Measurements from ENCODE around the gene THRB. TPM values are rescaled to one million over a fixed set of nuclear protein-coding genes. Genes with fewer than 3 reads are reported as not detected.
A peak's percentile ranks its signal among the peaks of the same experiment; 100 is the strongest.

THRB gene
- total and polyA plus RNA-seq, 8 donors: 3.6 to 47.3 (median 14.5) TPM

DNA sequence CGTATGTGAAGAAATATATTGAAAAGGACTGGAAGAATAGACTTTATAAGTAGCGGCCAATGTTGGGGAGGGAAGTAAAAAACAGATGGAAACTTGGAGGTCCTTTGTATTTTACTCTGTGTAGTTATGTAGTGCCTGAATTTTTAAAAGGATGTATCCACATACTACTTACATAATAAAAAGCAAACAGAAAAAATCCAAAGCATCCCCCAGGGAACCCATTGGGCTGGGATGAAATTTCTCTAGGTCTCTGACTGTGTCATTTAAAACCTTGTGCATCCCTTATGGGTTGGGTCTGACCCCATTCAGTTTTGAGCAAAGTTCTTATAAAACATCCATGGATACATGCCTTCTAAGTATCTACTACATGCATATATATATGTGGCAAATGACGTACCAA, 408.4 kb downstream of the THRB start:
- 65 to 80% (median 67%) methylated on average over 3 of the region's 3 CpGs for WGBS, 5 donors
- intact Hi-C loops (cut with DNase I; ENCODE audit: low total_unique reads): no loop called here
- TF ChIP-seq CTCF (IDR thresholded peaks at IDR 0.05) (no peak), POLR2AphosphoS5 (IDR thresholded peaks at IDR 0.05) (no peak), POLR2A (IDR thresholded peaks at IDR 0.05) (no peak), EP300 (IDR thresholded peaks at IDR 0.05) (no peak)

DNA sequence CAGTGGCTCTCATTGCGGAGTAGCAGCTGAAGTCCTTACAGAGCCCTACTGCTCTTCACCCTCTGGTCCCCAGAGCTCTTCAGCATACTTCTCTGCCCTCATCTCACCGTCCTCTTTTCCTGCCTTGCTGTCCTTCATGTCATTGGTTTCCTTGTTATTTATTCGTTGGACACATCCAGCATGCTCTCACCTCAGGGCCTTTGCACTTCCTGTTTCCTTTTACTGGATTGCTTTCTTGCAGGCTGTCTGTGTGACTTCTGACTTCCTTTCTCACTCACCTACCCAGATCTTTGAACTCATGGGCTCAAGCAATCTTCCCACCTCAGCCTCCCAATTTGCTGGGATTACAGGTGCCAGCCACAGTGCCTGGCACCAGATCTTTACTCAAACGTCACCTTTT, 422.5 kb downstream of the THRB start:
- Histone ChIP-seq H3K9me3 (no peaks in the 10 kb centered on the region), H3K4me3 (no peak overlapping the region), H3K4me1 (peaks cover 0 to 6% (median 0%) of the 10 kb centered on the region in 4 donors), H3K27me3 (no peaks in the 10 kb centered on the region), H3K36me3 (no peaks in the 10 kb centered on the region), H3K27ac (no peak overlapping the region)
- intact Hi-C loops (cut with DNase I; ENCODE audit: low total_unique reads): no loop called here
- 78 to 85% (median 81%) methylated on average over 4 of the region's 4 CpGs for WGBS, 5 donors
- DNase-seq: no peak
- no peak for TF ChIP-seq CTCF (IDR thresholded peaks at IDR 0.05)
- TF ChIP-seq POLR2A (IDR thresholded peaks at IDR 0.05): no peak
- no peak for TF ChIP-seq EP300 (IDR thresholded peaks at IDR 0.05)
- TF ChIP-seq POLR2AphosphoS5 (IDR thresholded peaks at IDR 0.05): no peak

More for the DNA sequence above, 408.4 kb downstream of the THRB start:
- Histone ChIP-seq H3K4me3 (no peak overlapping the region), H3K36me3 (no peaks in the 10 kb centered on the region), H3K9me3 (no peaks in the 10 kb centered on the region), H3K27ac (no peak overlapping the region), H3K27me3 (no peaks in the 10 kb centered on the region), H3K4me1 (peaks cover 0 to 15% (median 7%) of the 10 kb centered on the region in 4 donors)
- DNase-seq: peak in 1 of 2 donors; percentile 4

DNA sequence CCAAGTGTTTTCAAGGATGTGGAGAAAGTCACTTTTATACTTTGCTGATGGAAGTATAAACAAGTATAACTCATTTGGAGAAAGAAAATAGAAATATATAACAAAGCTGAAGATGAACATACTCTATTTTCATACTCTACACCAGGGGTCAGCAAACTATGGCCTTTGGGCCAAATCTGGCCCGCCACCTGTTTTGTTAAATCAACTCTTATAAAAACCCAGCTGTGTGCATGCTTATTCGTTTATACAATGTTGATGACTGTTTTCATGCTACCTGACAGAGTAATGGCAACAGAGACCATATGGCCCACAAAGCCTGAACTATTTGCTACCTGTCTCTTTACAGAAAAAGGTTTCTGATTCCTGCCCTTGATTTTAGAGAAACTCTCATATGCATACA, 425.6 kb downstream of the THRB start:
- Histone ChIP-seq H3K4me3 (no peak overlapping the region), H3K4me1 (peaks cover 0 to 6% (median 0%) of the 10 kb centered on the region in 4 donors), H3K36me3 (no peaks in the 10 kb centered on the region), H3K9me3 (no peaks in the 10 kb centered on the region), H3K27ac (no peak overlapping the region), H3K27me3 (no peaks in the 10 kb centered on the region)
- WGBS, 5 donors: 42 to 58% (median 51%) methylated on average over 2 of the region's 2 CpGs
- peak in 1 of 2 donors; percentile 26 for DNase-seq
- intact Hi-C loops (cut with DNase I; ENCODE audit: low total_unique reads): no loop called here
- no peak for TF ChIP-seq EP300 (IDR thresholded peaks at IDR 0.05)
- no peak for TF ChIP-seq POLR2AphosphoS5 (IDR thresholded peaks at IDR 0.05)
- peak in 1 of 7 experiments; percentile 19 for TF ChIP-seq CTCF (IDR thresholded peaks at IDR 0.05)
- TF ChIP-seq POLR2A (IDR thresholded peaks at IDR 0.05): no peak

DNA sequence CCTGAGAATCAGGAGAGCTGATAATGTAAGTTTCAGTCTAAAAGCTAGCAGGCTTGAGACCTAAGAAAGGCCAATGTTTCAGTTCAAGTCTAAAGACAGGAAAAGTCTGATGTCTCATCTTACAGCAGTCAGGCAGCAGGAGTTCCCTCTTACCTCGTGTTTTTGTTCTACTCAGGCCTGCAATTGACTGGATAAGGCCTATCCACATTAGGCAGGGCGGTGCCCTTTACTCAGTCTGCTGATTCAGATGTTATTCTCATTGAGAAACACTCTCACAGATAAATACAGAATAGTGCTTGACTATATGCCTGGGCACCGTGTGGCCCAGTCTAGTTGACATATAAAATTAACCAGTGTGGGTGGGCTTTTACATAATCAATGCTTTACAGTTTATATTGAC, 427.2 kb downstream of the THRB start:
- TF ChIP-seq POLR2A (IDR thresholded peaks at IDR 0.05): no peak
- no peak for TF ChIP-seq CTCF (IDR thresholded peaks at IDR 0.05)
- TF ChIP-seq EP300 (IDR thresholded peaks at IDR 0.05): no peak
- no peak for TF ChIP-seq POLR2AphosphoS5 (IDR thresholded peaks at IDR 0.05)
- intact Hi-C loops (cut with DNase I; ENCODE audit: low total_unique reads): no loop called here
- H3K9me3 ChIP-seq: no peaks in the 10 kb centered on the region
- 66 to 76% (median 72%) methylated on average over 3 of the region's 3 CpGs for WGBS, 5 donors
- no peak overlapping the region for H3K4me3 ChIP-seq
- H3K27me3 ChIP-seq: no peaks in the 10 kb centered on the region
- H3K27ac ChIP-seq: no peak overlapping the region
- H3K36me3 ChIP-seq: no peaks in the 10 kb centered on the region
- DNase-seq: no peak
- peaks cover 0 to 6% (median 0%) of the 10 kb centered on the region in 4 donors for H3K4me1 ChIP-seq

Small RNA genes lying within 50 kb of the gene (small RNA-seq; reads per million reads assigned to genes)
- gene MIR4792: 0 to 0.23 (median 0.08) reads per million in 4 donors
